Activated naive CD8-positive, alpha-beta T cell treated with anti-CD3 and anti-CD28 coated beads, Interleukin-2, amount 50 U/mL, for 24 hours (primary cell): Measurements from ENCODE around the gene PRAC2.

Experiments
- ATAC-seq: fragments of 150-1000 bp; cut with Tn5 transposase; one replicate; pipeline ENCODE4 v1.10.0; 2021
- DNase-seq: peaks from one replicate; pipeline ENCODE4 v3.0.0; 2021
- H3K27ac Mint-ChIP-seq: one replicate; pipeline ENCODE4 v1.8.0; 2021; ENCODE audit warnings: mild to moderate bottlenecking, mixed read lengths
- H3K27me3 Mint-ChIP-seq: one replicate; pipeline ENCODE4 v1.8.0; 2021; ENCODE audit warnings: mixed read lengths
- H3K36me3 Mint-ChIP-seq: one replicate; pipeline ENCODE4 v1.8.0; 2021; ENCODE audit warnings: low read depth, mixed read lengths
- H3K4me1 Mint-ChIP-seq: one replicate; pipeline ENCODE4 v1.8.0; 2021; ENCODE audit warnings: mixed read lengths
- H3K4me3 Mint-ChIP-seq: one replicate; pipeline ENCODE4 v1.8.0; 2021; ENCODE audit warnings: mild to moderate bottlenecking, moderate library complexity, mixed read lengths
- H3K9me3 Mint-ChIP-seq: one replicate; pipeline ENCODE4 v1.8.0; 2021; ENCODE audit warnings: mixed read lengths

The PRAC2 gene

DNA sequence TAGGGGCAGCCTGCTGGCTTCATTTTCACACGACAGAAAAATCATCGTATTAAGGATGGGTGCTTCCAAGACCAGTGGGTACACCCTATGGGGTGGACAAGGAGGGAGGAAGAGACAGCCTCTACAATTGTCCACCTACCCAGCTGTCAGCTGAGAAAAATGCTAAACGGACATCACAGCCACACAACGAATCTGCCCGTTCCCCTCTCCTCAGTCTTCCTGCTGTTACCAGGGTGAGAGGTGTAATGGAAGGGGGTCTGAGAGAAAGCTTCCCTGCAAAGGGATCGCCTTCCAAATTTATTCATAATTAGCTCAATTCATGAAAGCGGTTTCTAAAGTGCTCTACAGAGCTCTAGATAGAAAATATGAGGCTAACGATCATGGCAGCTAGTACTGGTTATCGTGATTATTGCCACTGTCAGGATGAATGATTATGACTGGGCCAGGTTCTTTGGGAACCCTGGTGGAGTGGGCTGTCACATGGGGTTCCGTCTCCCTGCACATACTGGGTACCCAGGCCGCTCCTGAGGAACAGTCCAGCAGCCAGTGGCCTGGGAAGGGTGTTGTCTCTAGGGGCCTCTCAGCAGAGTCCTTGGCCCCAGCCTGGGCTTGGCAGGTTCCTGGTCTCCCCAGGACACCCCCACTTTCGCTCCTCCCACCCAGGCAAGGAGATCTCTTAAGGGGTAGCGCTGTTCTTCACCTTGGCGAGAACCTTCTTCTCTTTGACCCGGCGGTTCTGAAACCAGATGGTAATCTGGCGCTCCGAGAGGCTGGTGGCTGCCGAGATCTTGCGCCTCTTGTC, 3.3 kb downstream of the PRAC2 start:
- peaks cover 22% of the 10 kb centered on the region for H3K4me1 Mint-ChIP-seq
- no peaks in the 10 kb centered on the region for H3K36me3 Mint-ChIP-seq
- ATAC-seq (no peak), DNase-seq (no peak)
- H3K27me3 Mint-ChIP-seq, result peaks cover 93% of the 10 kb centered on the region
- H3K4me3 Mint-ChIP-seq, result no peak overlapping the region
- no peak overlapping the region for H3K27ac Mint-ChIP-seq
- H3K9me3 Mint-ChIP-seq, result no peaks in the 10 kb centered on the region

DNA sequence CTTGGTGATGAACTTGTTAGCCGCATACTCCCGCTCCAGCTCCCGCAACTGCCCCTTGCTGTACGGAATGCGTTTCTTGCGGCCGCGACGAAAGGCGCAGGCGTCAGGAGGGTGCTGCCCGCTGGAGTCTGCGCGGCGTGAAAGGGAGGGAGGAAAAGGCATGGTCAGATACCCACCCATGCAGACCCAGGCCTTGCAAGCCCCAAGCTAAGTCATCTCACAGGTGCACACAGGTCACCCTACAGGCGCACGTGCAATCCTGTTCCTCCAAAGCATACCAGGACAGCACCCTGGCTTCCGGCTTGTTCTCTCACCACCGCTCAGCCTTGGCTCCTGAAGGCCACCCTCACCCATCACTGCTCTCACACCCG, 3.9 kb downstream of the PRAC2 start:
- no peak overlapping the region for H3K27ac Mint-ChIP-seq
- ATAC-seq, result no peak

DNA sequence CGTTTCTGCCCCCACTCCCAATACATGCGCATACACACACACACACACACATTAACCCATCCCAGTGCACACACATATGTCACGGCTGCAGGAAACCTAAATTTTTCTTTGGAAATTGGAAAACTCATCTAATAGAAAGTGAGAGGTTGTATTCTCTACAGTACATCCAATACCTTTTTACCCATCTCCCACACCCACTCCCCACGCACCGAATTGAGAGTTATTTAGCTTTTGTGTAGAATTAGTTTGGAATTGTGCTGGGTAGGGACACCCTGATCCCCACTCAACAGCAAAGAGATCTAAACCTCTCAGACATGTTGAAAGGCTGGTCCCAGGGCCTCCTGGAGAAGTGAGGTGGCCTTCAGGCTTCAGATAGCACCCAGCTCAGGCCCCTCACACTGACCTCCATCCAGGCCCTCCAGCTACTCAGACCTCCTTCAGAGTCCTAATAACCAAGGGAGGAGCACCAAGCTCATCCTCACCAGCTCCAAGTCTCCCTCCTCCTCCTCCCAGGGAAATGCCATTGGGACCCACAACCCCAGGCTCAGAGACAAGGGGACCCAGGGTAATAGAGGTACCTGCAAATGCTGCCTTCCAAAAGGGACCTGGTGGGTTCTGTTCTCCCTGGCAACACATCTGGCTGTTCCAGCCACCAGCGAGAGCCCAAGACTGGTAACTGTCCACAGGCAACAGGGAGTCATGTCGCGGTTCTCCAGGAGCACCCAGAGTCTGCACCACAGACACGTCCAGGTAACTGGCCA, 4.6 kb downstream of the PRAC2 start:
- no peak for DNase-seq
- H3K27ac Mint-ChIP-seq, result no peak overlapping the region
- H3K4me3 Mint-ChIP-seq, result no peak overlapping the region
- no peak for ATAC-seq
- H3K4me1 Mint-ChIP-seq, result peaks cover 23% of the 10 kb centered on the region
- no peaks in the 10 kb centered on the region for H3K36me3 Mint-ChIP-seq
- no peaks in the 10 kb centered on the region for H3K9me3 Mint-ChIP-seq
- H3K27me3 Mint-ChIP-seq, result peaks cover 96% of the 10 kb centered on the region

More for the DNA sequence above, 3.9 kb downstream of the PRAC2 start:
- no peaks in the 10 kb centered on the region for H3K9me3 Mint-ChIP-seq
- no peak overlapping the region for H3K4me3 Mint-ChIP-seq
- H3K27me3 Mint-ChIP-seq, result peaks cover 96% of the 10 kb centered on the region
- peaks cover 22% of the 10 kb centered on the region for H3K4me1 Mint-ChIP-seq
- no peak for DNase-seq
- no peaks in the 10 kb centered on the region for H3K36me3 Mint-ChIP-seq

DNA sequence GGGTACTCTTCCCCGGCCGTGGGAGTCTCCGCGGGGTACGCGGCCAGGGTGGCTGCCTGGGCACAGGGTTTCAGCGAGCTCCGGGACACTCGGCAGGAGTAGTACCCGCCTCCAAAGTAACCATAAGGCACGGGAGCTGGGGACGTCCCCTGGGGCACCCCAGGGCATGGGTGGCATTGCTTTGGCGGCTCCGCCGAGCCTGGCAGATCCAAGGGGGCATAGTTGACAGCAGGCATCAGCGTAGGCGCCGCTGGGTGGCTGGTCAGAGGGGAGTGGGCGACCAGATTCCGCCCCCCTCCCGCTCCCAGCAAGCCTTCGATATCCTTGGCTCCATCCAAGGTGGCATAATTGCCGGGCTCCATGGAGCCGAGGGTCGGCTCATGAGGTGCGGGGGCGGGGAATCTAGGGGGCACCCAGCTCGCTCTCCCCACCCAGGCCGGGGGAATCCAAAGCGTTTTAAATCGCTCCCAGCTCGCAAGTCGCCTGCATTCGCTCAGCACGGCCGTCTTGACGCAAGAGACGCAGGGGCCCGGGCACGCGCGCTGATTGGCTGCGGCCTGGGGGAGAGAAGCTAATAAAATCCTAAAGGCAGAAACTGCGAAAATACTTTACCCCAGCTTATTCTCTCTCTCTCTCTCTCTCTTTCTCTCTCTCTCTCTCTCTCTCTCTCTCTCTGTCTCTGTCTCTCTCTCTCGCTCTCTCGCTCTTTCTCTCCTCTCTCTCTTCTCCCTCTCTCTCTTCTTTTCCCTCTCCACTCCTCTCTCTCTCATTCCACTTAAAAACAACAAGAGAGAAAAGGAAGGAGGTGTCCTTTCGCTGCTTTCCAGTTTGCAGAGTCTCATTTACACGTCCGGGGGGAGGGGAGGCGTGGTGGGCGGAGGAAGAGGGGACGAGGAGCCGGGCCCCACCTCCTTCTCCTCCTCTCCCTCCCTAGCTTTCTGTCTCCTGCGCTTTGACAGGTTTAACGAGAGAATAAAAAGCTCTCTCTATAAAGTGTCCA, 5.5 kb downstream of the PRAC2 start, which contains the start of gene HOXB13:
HOXB13 (minus strand) TSS at position 519 of the 1,000 bp plus-strand sequence; CDS start at position 362, 157 bp downstream.
- H3K4me3 Mint-ChIP-seq, result peak within 1 kb of the TSS; percentile 57
- no peaks in the 10 kb centered on the region for H3K9me3 Mint-ChIP-seq
- H3K27me3 Mint-ChIP-seq, result peaks cover 94% of the 10 kb centered on the region
- ATAC-seq (no peak), DNase-seq (peak; percentile 53)
- H3K36me3 Mint-ChIP-seq, result no peaks in the 10 kb centered on the region
- no peak within 1 kb of the TSS for H3K27ac Mint-ChIP-seq
- H3K4me1 Mint-ChIP-seq, result peaks cover 24% of the 10 kb centered on the region

- H3K27ac Mint-ChIP-seq, result no peak overlapping the region
- no peak overlapping the region for H3K4me3 Mint-ChIP-seq
- peaks cover 22% of the 10 kb centered on the region for H3K4me1 Mint-ChIP-seq
- H3K36me3 Mint-ChIP-seq, result no peaks in the 10 kb centered on the region
- peaks cover 94% of the 10 kb centered on the region for H3K27me3 Mint-ChIP-seq
- ATAC-seq (no peak), DNase-seq (no peak)
- no peaks in the 10 kb centered on the region for H3K9me3 Mint-ChIP-seq
Measured at GRCh38 chr17:48729335-48730239, 6.6 kb downstream of the PRAC2 start.

DNA sequence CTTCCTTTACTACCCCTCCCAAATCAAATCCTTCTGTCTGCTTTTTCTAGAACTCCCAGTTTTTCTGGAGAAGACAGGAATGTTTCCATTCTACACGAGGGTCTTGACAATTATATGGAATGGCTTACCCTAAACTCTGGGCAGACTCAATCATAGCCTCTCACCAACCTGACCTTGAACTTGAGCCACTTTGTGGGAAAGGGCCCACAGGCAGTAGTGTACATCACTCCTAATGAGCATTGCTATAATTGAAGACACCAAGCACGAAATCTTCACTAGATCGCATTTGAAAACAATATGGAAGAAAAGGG, 7.2 kb downstream of the PRAC2 start:
- H3K4me1 Mint-ChIP-seq, result peaks cover 18% of the 10 kb centered on the region
- H3K9me3 Mint-ChIP-seq, result no peaks in the 10 kb centered on the region
- peaks cover 95% of the 10 kb centered on the region for H3K27me3 Mint-ChIP-seq
- ATAC-seq, result no peak
- H3K36me3 Mint-ChIP-seq, result no peaks in the 10 kb centered on the region
- no peak overlapping the region for H3K27ac Mint-ChIP-seq
- DNase-seq, result no peak
- H3K4me3 Mint-ChIP-seq, result no peak overlapping the region

GRCh38 chr17:48731355-48731754, 8.4 kb downstream of the PRAC2 start:
- no peaks in the 10 kb centered on the region for H3K36me3 Mint-ChIP-seq
- H3K9me3 Mint-ChIP-seq, result no peaks in the 10 kb centered on the region
- H3K27ac Mint-ChIP-seq, result no peak overlapping the region
- peaks cover 17% of the 10 kb centered on the region for H3K4me1 Mint-ChIP-seq
- peaks cover 95% of the 10 kb centered on the region for H3K27me3 Mint-ChIP-seq
- no peak overlapping the region for H3K4me3 Mint-ChIP-seq
- DNase-seq (no peak), ATAC-seq (no peak)

DNA sequence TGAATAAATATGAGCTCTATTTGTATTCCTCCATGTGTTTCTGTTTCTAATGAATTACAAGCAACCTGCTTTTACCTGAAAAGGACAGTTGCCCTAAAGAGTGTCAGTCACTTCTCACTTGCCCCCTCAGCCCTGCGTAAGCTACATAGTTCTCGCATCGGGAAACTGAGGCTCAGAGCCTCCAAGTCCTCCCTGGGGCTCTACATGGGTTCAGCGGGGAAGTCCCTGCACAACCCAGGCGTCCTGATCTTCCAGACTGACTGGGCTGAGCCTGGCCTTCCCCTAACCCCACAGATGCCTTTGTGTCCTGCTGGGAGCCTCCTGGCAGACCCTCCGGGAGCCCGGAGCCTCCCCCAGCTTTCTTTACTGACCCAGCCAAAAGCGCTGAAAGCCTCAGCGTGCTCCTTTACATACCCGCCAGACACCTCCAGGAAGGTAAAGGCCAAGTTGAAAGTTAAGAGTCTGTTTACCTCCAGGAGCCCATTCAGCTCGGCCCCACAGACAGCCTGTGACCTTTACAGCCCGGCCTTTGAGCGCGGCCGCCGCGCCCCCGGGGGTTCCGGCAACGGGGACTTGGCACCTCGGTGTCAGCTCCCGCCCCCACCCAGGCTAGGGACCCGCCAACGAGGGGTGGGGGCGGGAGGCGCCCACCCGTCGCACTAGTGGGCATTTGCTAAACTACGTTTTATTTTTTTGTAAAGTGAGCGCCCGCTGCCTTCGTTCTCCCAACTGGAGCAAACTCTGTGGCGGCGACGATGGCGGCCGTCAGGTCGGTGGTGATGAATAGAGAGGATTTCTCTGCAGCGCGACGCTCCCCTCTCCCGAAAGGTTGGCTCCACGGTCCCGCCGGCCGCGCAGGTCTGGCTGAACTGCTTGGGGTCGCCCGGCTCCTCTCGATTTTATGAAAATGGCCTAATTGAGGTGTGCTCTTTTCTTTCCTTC, 10.0 kb downstream of the PRAC2 start:
- Mint-ChIP-seq H3K9me3 (no peaks in the 10 kb centered on the region), H3K27ac (peak overlapping the region; percentile 17), H3K4me3 (peak overlapping the region; percentile 29), H3K36me3 (no peaks in the 10 kb centered on the region), H3K27me3 (peaks cover 95% of the 10 kb centered on the region), H3K4me1 (peaks cover 17% of the 10 kb centered on the region)
- ATAC-seq (no peak), DNase-seq (no peak)

DNA sequence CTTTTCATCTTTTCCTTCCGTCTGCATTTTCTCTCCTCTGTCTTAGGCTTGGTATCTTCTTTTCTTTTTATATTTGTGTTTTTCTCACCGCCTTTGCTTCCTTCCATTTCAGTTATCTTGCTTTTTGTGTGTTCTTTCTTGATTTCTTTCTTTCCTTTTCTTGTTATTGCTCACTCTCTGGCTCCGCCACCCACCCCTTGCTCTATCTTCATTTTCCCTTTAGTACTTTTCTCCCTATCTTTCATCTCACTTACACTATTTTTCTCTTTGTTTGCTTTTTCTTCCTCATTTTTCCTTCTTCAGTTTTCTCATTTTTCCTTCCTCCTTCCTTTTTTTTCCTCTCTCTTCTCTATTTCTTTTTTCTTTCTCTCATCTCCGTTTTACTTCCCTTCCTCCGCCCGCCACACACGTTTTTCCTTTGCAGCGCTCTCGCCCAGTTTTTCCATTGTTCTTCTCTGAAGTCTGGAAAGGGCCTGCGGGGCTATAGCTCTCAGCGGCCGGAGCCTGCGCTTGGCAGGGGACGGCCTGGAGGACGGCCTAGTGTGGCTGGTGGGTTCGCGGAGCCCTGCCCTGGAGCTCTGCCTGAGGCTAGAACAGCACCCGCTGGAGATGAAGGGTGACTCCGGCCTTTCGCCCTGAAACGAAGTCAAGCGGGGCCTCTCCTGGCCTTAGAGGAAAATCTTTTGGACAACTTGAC, 10.8 kb downstream of the PRAC2 start:
- ATAC-seq (no peak), DNase-seq (no peak)
- H3K27me3 Mint-ChIP-seq, result peaks cover 94% of the 10 kb centered on the region
- H3K4me1 Mint-ChIP-seq, result peaks cover 16% of the 10 kb centered on the region
- peak overlapping the region; percentile 17 for H3K27ac Mint-ChIP-seq
- no peaks in the 10 kb centered on the region for H3K9me3 Mint-ChIP-seq
- no peaks in the 10 kb centered on the region for H3K36me3 Mint-ChIP-seq
- peak overlapping the region; percentile 29 for H3K4me3 Mint-ChIP-seq

- H3K36me3 Mint-ChIP-seq, result no peaks in the 10 kb centered on the region
- ATAC-seq (no peak), DNase-seq (no peak)
- H3K27ac Mint-ChIP-seq, result no peak overlapping the region
- H3K27me3 Mint-ChIP-seq, result peaks cover 94% of the 10 kb centered on the region
- no peaks in the 10 kb centered on the region for H3K9me3 Mint-ChIP-seq
- peaks cover 21% of the 10 kb centered on the region for H3K4me1 Mint-ChIP-seq
- H3K4me3 Mint-ChIP-seq, result no peak overlapping the region
Measured at GRCh38 chr17:48734333-48735061, 11.5 kb downstream of the PRAC2 start.

DNA sequence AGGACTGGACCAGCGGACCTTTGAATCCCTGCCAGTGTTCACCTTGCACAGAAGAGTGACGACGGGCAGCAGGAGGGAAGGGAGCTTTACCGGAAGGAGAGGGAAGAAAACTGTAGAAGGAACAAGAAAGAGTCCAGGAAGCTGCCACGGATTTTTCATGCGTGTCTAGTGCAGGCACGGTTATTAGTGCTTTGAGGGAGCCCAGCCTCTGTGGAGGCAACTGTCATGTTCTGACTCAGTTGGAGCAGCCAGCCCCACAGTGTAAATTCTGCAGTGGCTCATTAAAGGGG, 12.0 kb downstream of the PRAC2 start:
- Mint-ChIP-seq H3K4me3 (no peak overlapping the region), H3K9me3 (no peaks in the 10 kb centered on the region), H3K27ac (no peak overlapping the region), H3K27me3 (peaks cover 95% of the 10 kb centered on the region), H3K36me3 (no peaks in the 10 kb centered on the region), H3K4me1 (peaks cover 21% of the 10 kb centered on the region)
- ATAC-seq (no peak), DNase-seq (no peak)
